Superior temporal gyrus (tissue), 1 donor: ENCODE data around the gene XRRA1.
"Not testable (repeated sequence)": the region's sequence is repeated elsewhere in the genome, so short reads cannot be mapped to it uniquely, and the experiment has no call there.

Experiments
- DNase-seq: peaks from one replicate; pipeline ENCODE4 v3.0.0-alpha.2; 2016; ENCODE audit errors: extremely low spot score

The XRRA1 gene

DNA sequence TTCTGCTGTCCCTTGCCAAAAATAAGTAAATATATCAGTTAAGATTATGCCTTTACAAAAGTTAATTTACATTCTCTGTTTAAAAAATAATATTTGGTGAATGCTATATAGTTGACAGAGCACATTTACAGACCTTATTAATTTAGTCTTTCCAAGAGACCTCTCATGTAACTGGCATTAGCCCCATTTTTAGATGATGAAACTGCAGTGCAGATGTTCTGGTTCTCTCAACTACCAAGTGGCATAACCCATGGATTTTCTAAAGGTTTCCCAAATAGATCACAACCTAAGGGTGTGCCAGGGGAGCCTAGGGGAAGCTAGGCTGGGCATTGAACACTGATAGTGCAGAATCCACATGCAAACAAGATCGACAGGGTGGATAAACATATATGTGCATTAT is 111.7 kb downstream of the XRRA1 start:
- no peak for DNase-seq

DNA sequence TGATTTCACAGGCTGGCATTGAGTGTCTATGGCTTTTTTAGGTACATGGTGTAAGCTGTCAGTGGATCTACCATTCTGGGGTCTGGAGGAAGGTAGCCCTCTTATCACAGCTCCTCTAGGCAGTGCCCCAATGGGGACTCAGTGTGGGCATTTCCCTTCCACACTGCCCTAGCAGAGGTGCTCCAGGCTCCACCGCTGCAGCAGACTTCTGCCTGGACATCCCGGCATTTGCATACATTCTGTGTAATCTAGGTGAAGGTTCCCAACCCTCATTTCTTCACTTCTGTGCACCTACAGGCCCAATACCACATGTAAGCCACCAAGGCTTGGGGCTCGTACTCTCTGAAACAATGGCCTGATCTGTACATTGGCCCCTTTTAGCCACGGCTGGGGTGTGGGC is 122.0 kb downstream of the XRRA1 start:
- DNase-seq = no peak

DNA sequence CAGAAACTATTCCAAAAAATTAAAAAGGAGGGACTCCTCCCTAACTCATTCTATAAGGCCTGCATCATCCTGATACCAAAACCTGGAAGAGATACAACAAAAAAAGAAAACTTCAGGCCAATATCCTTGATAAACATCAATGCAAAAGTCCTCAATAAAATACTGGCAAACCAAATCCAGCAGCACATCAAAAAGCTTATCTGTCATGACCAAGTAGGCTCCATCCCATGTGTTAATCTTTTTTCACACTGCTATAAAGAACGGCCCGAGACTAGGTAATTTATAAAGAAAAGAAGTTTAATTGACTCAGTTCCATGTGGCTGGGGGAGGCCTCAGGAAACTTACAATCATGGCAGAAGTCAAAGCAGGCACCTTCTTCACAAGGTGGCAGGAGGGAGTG is 123.3 kb downstream of the XRRA1 start:
- DNase-seq = not testable (repeated sequence)

DNA sequence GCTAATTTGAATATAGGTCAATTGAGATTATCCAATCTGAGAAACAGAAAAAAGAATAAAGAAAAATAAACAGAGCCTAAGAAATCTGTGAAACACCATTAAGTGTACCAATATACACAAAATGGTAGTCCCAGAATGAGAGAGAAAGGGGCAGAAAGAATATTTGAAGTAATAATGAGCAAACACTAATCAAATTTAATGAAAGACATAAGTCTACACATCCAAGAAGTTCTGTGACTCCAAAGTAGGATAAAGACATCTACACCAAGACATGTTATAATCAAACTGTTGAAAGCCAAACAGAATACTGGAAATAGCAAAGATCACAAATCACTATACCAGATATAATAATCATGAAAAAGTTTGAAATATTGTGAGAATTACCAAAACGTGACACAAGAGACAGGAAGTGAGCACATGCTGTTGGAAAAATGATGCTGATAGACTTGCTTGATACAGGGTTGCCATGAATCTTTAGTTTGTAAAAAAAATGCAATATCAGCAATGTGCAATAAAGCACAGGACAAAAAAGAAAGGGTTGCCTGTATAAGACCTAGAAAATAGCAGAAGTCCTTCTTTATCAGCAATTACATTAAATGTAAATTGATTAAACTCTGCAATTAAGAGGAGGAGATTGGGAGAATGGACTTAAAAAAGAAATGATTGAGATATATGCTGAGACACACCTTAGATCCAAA is 124.5 kb downstream of the XRRA1 start:
- DNase-seq = no peak

DNA sequence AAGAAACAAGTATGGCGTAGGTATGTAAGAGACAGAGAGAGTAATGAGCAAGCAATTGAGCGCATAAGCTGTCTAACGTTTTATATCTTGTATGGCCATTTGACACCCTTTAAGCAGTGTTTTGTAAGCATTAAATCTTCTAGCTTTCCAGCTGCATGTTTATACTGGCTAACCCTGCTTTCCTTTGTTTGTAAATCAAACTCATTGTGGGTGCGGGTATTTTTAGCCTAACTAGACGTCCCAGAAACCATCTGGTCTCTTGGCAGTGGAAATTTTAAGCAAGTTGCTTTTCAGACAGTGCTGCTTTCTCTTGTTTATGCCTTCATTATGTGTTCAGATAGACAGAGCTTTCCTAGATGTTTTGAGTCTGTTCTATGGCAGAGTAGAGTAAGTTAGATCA is 126.7 kb downstream of the XRRA1 start:
- peak; percentile 83 for DNase-seq

DNA sequence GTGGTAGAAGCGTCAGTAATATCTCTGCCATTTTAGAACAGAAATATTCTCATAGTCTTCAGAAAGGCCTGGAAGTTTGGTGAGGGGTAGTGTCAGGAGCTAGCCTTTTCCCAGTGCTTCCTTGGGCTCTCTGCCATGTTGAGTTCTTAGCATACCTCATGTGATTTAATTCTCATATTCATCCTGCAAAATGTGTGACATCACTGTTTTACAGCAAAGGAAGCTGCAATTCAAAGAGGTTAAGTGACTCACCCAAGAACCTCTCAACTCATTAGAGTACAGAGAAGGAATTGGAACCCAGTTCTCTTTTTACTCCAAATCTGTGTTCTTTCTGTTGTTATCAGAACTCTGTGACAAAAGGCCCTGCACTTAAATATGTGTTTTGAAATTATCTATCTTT is 128.1 kb downstream of the XRRA1 start:
- DNase-seq = no peak

DNA sequence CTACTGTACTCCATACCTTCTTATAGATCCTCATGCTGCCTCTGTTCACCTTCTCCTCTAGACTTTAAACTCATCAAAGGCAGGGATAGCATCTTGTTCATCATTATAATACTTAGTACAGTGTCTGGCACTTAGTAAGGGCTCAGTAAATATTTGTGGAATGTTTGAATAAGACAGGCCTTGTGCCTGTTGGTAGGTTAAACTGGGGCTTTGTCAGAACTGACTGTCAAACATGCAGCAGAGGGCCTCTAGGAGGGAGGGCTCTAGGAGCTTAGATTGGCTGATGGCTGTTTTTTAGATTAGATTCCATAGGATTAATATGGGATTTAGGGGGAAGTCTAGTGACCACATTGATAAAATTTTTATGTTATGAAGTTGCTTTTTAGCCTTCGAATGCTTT is 129.5 kb downstream of the XRRA1 start:
- DNase-seq = no peak

DNA sequence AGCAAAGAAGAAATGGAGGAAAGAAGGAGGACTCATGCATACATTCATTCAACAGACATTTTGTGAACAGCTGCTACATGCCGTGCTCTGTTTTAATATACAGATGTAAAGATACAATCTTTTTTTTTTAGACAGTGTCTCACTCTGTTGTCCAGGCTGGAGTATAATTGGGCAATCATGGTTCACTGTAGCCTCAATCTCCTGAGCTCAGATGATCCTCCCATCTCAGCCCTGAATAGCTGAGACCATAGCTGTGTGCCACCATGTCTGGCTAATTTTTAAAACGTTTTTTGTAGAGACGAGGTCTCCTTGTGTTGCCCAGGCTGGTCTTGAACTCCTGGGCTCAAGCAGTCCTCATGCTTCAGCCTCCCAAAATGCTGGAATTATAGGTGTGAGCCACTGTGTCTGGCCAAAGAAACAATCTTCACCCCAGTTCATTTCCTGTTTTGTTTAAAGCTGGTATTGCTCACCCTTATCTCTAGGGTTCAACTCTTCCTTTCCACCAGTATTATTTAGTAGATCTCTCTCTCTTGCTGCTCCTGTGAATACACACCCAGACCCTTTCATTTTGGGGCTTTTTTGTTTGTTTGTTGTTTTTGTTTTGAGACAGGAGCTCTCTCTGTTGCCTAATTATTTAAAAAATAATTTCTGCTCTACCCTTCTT is 130.5 kb downstream of the XRRA1 start:
- DNase-seq = no peak

DNA sequence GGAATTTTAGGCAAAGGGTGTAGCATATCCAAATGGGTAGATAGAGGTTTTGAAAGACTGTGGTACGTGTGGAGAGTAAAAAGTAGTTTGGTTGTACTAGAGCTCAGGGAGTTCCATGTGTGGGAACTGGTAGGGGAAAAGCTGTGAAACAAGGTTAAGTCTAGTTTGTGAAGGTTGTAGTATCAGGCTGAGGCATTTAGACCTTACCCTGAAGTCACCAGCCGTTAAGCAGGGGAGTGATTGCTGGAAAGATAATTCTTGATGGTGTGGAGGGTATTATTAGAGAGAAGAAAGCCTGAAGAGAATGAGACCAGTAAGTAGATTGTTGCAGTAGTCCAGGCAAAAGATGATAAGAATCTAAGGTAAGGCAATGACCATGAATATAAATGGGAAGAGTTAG is 132.2 kb downstream of the XRRA1 start:
- DNase-seq = no peak

DNA sequence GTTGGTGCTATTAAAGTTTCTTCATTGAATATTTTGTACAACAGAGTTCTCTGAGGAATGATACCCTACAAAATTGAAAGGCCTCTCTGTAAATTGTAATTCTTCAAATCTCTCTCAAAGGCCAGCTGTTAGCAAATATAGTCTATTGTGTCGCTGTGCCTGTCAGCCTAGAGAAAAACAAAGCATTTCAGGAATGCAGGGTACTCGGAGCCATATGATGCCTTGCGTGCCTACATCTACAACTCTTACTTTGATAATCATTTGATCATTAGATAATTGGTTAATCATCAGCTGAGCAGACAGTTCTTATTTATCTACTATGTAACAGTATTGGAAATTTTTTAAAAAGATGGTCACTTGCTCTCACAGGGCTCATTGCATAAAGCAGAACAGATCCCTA is 132.9 kb downstream of the XRRA1 start:
- DNase-seq = no peak

DNA sequence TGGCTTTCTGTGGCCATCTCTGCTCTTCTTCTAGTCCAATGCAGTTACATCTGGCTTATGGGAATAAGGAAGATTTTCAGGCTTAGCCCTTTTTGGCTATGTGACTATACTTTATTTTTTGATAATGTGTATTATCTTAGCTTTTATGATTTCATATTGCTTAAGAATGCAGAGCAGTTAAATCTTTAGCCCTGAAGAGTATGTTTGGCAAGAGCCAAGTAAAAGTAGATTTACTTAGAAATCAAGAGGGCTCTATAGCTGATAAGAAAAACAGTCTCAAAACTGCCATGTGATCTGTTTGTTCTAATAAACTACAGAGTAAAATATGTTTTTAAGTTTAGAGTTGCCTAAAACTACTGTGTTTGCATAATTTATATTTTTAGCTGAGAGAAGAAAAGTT is 139.1 kb downstream of the XRRA1 start:
- DNase-seq = no peak

DNA sequence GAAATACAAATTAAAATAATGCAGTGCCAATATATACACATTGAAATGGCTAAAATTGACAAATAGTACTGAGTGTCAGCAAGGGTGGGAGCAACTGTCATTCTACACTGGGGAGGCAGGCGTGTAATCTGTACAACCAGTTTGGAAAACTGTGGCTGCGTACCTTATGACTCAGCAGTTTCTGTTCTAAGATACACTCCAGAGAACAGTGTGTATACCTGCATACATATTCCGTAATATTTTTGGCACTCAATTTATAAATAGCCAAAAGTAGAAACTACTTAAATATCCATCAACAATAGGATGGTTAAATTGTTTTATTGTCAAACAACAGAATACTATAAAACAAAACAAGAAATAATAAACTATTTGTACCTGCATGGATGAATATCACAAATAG is 142.6 kb downstream of the XRRA1 start:
- no peak for DNase-seq

DNA sequence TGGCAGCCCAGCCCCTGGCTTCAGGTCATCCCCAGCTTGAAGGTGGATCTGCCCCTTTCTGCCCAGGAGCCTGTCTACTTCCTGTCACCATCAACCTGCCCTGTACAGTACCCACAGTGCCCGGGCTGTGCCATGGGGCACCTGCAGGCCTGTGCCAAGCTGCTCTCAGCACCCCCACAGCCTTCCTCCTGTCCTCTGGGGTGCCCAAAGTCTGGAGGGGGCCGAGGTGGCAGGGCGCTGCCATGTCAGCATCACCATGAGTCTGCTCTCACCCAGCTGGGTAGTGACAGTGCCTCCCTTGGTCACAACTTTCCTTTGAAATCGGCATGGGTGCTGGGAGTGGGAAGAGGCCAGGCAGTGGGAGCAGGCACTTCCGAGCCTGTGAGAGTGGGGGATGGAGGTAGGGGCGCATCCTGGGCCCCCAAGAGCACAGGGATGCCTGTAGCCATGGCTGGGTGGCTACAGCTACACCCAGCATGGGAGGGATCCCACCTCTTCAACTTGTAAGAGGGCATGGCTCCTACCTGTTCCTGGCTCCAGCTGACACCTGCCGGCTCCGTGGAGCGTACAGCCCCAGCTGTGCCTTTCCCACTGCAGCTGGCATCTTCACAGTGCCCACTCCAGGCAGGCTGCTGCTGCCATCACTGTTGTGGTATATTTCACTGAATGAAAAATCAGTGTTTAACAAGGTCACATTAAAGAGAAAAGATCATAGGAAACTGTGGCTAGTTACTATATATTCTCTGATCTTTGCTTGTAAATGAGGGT is 157.4 kb downstream of the XRRA1 start:
- DNase-seq = no peak
